ENCODE data around the gene PROX2. TPM values are rescaled to one million over a fixed set of nuclear protein-coding genes. Genes with fewer than 3 reads are reported as not detected.
A peak's percentile ranks its signal among the peaks of the same experiment; 100 is the strongest.

The PROX2 gene
- total and polyA plus RNA-seq, 11 donors = not detected

- H3K27me3 ChIP-seq = no peaks in the 10 kb centered on the region
- H3K4me3 ChIP-seq = no peak overlapping the region
- H3K36me3 ChIP-seq = peaks cover 0 to 13% (median 7%) of the 10 kb centered on the region in 9 donors
- DNase-seq (peak in 1 of 5 donors; percentile 37), ATAC-seq (peak in 3 of 4 donors; percentile 44 to 79 (median 69))
- H3K9me3 ChIP-seq = no peaks in the 10 kb centered on the region
- intact Hi-C loops (cut with DNase I) = no loop called here
- no peak for TF ChIP-seq CTCF (IDR thresholded peaks at IDR 0.05)
- no peak for TF ChIP-seq POLR2A (IDR thresholded peaks at IDR 0.05)
- H3K4me1 ChIP-seq = peaks cover 0 to 27% (median 1%) of the 10 kb centered on the region in 12 donors
- H3K27ac ChIP-seq = no peak overlapping the region
These were observed 32.3 kb downstream of the PROX2 start for GRCh38 chr14:74843653-74844052.

- intact Hi-C loops (cut with DNase I) = no loop called here
- H3K27ac ChIP-seq = peak overlapping the region in 1 of 12 donors; percentile 42
- H3K36me3 ChIP-seq = peaks cover 0 to 17% (median 7%) of the 10 kb centered on the region in 9 donors
- ATAC-seq (no peak), DNase-seq (no peak)
- TF ChIP-seq CTCF (IDR thresholded peaks at IDR 0.05) (no peak), POLR2A (IDR thresholded peaks at IDR 0.05) (no peak)
- peaks cover 0 to 33% (median 9%) of the 10 kb centered on the region in 12 donors for H3K4me1 ChIP-seq
- H3K9me3 ChIP-seq = no peaks in the 10 kb centered on the region
- no peaks in the 10 kb centered on the region for H3K27me3 ChIP-seq
- no peak overlapping the region for H3K4me3 ChIP-seq
- WGBS, 4 donors = 89 to 93% (median 91%) methylated on average over 4 of the region's 4 CpGs
These were observed 34.4 kb downstream of the PROX2 start for GRCh38 chr14:74841230-74842207.

GRCh38 chr14:74840603-74841030 lies 35.3 kb downstream of the PROX2 start:
- intact Hi-C loops (cut with DNase I) = no loop called here
- TF ChIP-seq CTCF (IDR thresholded peaks at IDR 0.05) (no peak), POLR2A (IDR thresholded peaks at IDR 0.05) (no peak)
- WGBS, 4 donors = 84 to 97% (median 93%) methylated on average over 5 of the region's 5 CpGs

GRCh38 chr14:74838166-74838565 lies 37.8 kb downstream of the PROX2 start:
- ATAC-seq (peak in 1 of 4 donors; percentile 38), DNase-seq (no peak)
- peak overlapping the region in 10 of 12 donors; percentile 8 to 88 (median 56) for H3K27ac ChIP-seq
- 30 to 42% (median 35%) methylated on average over 2 of the region's 2 CpGs for WGBS, 4 donors
- no peaks in the 10 kb centered on the region for H3K9me3 ChIP-seq
- peaks cover 0 to 41% (median 6%) of the 10 kb centered on the region in 12 donors for H3K4me1 ChIP-seq
- TF ChIP-seq POLR2A (IDR thresholded peaks at IDR 0.05) = no peak
- TF ChIP-seq CTCF (IDR thresholded peaks at IDR 0.05) = no peak
- no peaks in the 10 kb centered on the region for H3K27me3 ChIP-seq
- intact Hi-C loops (cut with DNase I) = no loop called here
- H3K36me3 ChIP-seq = peaks cover 0 to 44% (median 13%) of the 10 kb centered on the region in 9 donors
- H3K4me3 ChIP-seq = peak overlapping the region in 3 of 12 donors; percentile 8 to 31 (median 26)

More at GRCh38 chr14:74840603-74841030, 35.3 kb downstream of the PROX2 start:
- H3K27ac ChIP-seq = no peak overlapping the region
- no peaks in the 10 kb centered on the region for H3K9me3 ChIP-seq
- H3K36me3 ChIP-seq = peaks cover 0 to 26% (median 10%) of the 10 kb centered on the region in 9 donors
- ATAC-seq = no peak
- H3K4me3 ChIP-seq = no peak overlapping the region
- H3K27me3 ChIP-seq = no peaks in the 10 kb centered on the region
- H3K4me1 ChIP-seq = peaks cover 0 to 41% (median 9%) of the 10 kb centered on the region in 12 donors
- no peak for DNase-seq

All from heart left ventricle (tissue), 16 donors.